Keratinocyte (primary cell): ENCODE measurements around the gene CFAP100. TPM values are rescaled to one million over a fixed set of nuclear protein-coding genes. Genes with fewer than 3 reads are reported as not detected.

ENCODE experiments used
- DNase-seq: peaks from one replicate; pipeline ENCODE4 v3.0.0-alpha.2; 2011; ENCODE audit warnings: low read depth, missing footprints, low spot score
- FAIRE-seq: peaks from 2 replicates; lab custom pipeline; 2011; peaks lifted over from hg19 to GRCh38; lab: Jason Lieb, UNC
- H2AFZ ChIP-seq: 2 replicates; pipeline ENCODE4 v1.6.0; 2012; ENCODE audit warnings: low read length, control low read depth, inconsistent platforms; ENCODE audit not compliant: control insufficient read depth
- H3K27ac ChIP-seq: 2 replicates; pipeline ENCODE4 v1.5.1; 2011; ENCODE audit warnings: low read length; ENCODE audit not compliant: control insufficient read depth, insufficient read depth
- H3K27me3 ChIP-seq: 3 replicates; pipeline ENCODE4 v1.6.0; 2011; ENCODE audit warnings: low read length; ENCODE audit not compliant: control insufficient read depth, insufficient read depth; ENCODE audit errors: extremely low read depth
- H3K36me3 ChIP-seq, 2 experiments: 2 replicates in 1 of 2; 3 replicates in 1 of 2; pipeline ENCODE4 v1.5.1; 2011; ENCODE audit warnings: low read length in 2 of 2, mild to moderate bottlenecking in 1 of 2; ENCODE audit not compliant: control insufficient read depth in 2 of 2, insufficient read depth in 2 of 2; ENCODE audit errors: extremely low read depth in 1 of 2
- H3K4me1 ChIP-seq: 3 replicates; pipeline ENCODE4 v1.5.1; 2011; ENCODE audit warnings: low read length; ENCODE audit not compliant: control insufficient read depth, insufficient read depth; ENCODE audit errors: extremely low read depth
- H3K4me2 ChIP-seq: 3 replicates; pipeline ENCODE4 v1.6.0; 2011; ENCODE audit warnings: low read depth, low read length; ENCODE audit not compliant: control insufficient read depth, insufficient read depth; ENCODE audit errors: extremely low read depth
- H3K4me3 ChIP-seq, 3 experiments: fragments of 200-600 bp in 1 of 3; sonication (generic) in 1 of 3; 2 replicates in 2 of 3; 3 replicates in 1 of 3; pipeline ENCODE4 v1.5.1; 2011 to 2016; ENCODE audit warnings: low read length in 3 of 3, mild to moderate bottlenecking in 3 of 3, control low read depth in 2 of 3, inconsistent platforms in 1 of 3, low read depth in 1 of 3, mixed read lengths in 1 of 3, mixed run types in 1 of 3, moderate library complexity in 1 of 3; ENCODE audit not compliant: control insufficient read depth in 2 of 3, insufficient read depth in 2 of 3; ENCODE audit errors: extremely low read depth in 1 of 3
- H3K79me2 ChIP-seq: 2 replicates; pipeline ENCODE4 v1.6.0; 2012; ENCODE audit warnings: low read length; ENCODE audit not compliant: control insufficient read depth, insufficient read depth
- H3K9ac ChIP-seq: 3 replicates; pipeline ENCODE4 v1.6.0; 2011; ENCODE audit warnings: low read length; ENCODE audit not compliant: control insufficient read depth, insufficient read depth; ENCODE audit errors: extremely low read depth
- H3K9me1 ChIP-seq: 3 replicates; pipeline ENCODE4 v1.6.0; 2011; ENCODE audit warnings: low read length; ENCODE audit not compliant: control insufficient read depth, insufficient read depth; ENCODE audit errors: extremely low read depth
- H3K9me3 ChIP-seq: 2 replicates; pipeline ENCODE4 v1.5.1; 2012; ENCODE audit warnings: low read depth, low read length; ENCODE audit not compliant: control insufficient read depth
- H4K20me1 ChIP-seq: 3 replicates; pipeline ENCODE4 v1.6.0; 2011; ENCODE audit warnings: low read length; ENCODE audit not compliant: control insufficient read depth, insufficient read depth; ENCODE audit errors: extremely low read depth
- EZH2 ChIP-seq: IDR thresholded peaks from one replicate; pipeline ENCODE4 v1.6.1; 2012; ENCODE audit warnings: inconsistent platforms, mild to moderate bottlenecking, low read length, moderate library complexity
- dilution Hi-C: fragments of 300-500 bp; cut with MboI; formaldehyde crosslinking; loops from one replicate; pipeline ENCODE4 v1.7.0; 2020; ENCODE audit warnings: low sequenced_read_pairs; ENCODE audit not compliant: extremely low pct_ligation_motif_present
- polyA plus RNA-seq, 5 experiments: library from polyadenylated mRNA; depleted of rRNA in 3 of 5; stranded (reverse) in 3 of 5; stranded (forward) in 1 of 5; unstranded in 1 of 5; fragments of >200 nt; gene quantifications; 1 replicate in 1 of 5; 2 replicates in 3 of 5; 3 replicates in 1 of 5; pipeline versions ENCODE4 v1.2.1 to v1.2.3, GENCODE V29; 2011 to 2012; ENCODE audit warnings: missing spikeins in 2 of 5, low read depth in 1 of 5, low replicate concordance in 1 of 5
- TF ChIP-seq, protein P1 (sequence below), 3 experiments: IDR thresholded peaks in 1 of 3; conservative IDR thresholded peaks in 1 of 3; optimal IDR thresholded peaks in 1 of 3; 2 replicates in 2 of 3; 3 replicates in 1 of 3; pipeline versions ENCODE3 to v1.5.1; 2011; ENCODE audit warnings: low read length in 3 of 3, mild to moderate bottlenecking in 3 of 3, moderate library complexity in 2 of 3, control low read depth in 1 of 3, inconsistent platforms in 1 of 3; ENCODE audit not compliant: insufficient read depth in 2 of 3; ENCODE audit errors: extremely low read depth in 1 of 3

The CFAP100 gene
- polyA plus RNA-seq, 1 donor (not counting 4 experiments of a cell fraction or from before 2014, with no cell fraction given) = not detected

- Histone ChIP-seq H3K9me3 (no peaks in the 10 kb centered on the region), H3K27ac (no peak overlapping the region), H4K20me1 (no peaks in the 10 kb centered on the region), H2AFZ (no peak overlapping the region), H3K36me3 (no peaks in the 10 kb centered on the region), H3K4me2 (no peak overlapping the region), H3K9ac (no peak overlapping the region), H3K9me1 (no peaks in the 10 kb centered on the region), H3K27me3 (peaks cover 28% of the 10 kb centered on the region), H3K4me1 (no peaks in the 10 kb centered on the region), H3K79me2 (no peaks in the 10 kb centered on the region), H3K4me3 (no peak overlapping the region)
- no peak for FAIRE-seq
- no peak for DNase-seq
- TF ChIP-seq, protein P1, sequence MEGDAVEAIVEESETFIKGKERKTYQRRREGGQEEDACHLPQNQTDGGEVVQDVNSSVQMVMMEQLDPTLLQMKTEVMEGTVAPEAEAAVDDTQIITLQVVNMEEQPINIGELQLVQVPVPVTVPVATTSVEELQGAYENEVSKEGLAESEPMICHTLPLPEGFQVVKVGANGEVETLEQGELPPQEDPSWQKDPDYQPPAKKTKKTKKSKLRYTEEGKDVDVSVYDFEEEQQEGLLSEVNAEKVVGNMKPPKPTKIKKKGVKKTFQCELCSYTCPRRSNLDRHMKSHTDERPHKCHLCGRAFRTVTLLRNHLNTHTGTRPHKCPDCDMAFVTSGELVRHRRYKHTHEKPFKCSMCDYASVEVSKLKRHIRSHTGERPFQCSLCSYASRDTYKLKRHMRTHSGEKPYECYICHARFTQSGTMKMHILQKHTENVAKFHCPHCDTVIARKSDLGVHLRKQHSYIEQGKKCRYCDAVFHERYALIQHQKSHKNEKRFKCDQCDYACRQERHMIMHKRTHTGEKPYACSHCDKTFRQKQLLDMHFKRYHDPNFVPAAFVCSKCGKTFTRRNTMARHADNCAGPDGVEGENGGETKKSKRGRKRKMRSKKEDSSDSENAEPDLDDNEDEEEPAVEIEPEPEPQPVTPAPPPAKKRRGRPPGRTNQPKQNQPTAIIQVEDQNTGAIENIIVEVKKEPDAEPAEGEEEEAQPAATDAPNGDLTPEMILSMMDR (optimal IDR thresholded peaks at IDR 0.05 in 1 of 3, IDR thresholded peaks at IDR 0.05 in 1 of 3, conservative IDR thresholded peaks at IDR 0.05 in 1 of 3; ENCODE audit: extremely low read depth in 1 of 3, insufficient read depth in 2 of 3, low read length in 3 of 3) = no peak
- no peak for TF ChIP-seq EZH2
- dilution Hi-C loops = no loop called here
Measured at GRCh38 chr3:126419886-126420786, 25.4 kb downstream of the CFAP100 start.

DNA sequence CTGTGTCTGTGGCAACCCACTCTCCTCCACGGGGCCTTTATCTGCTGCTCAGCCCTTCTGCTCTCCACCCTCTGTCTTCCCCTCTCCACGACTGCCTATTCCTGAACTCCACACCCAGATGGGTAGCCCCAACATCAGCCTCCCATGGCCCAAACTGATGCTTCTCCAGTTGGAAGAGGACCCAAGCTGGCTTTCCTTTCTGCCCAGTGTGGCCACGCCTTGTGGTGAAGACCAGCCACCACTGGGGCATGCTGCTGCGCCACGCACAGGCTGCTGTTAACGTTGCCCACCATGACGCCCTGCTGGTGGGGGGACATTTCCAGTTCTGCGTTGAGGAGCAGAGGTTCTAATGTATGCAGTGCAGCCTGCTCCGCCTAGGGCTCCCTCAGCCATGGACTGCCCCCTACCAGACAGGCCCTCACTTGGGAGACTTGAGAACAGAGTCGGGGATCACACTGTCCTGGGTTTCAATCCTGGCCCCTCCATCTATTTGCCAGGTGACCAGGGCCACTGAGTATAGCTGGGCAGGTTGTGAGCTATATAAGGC is 26.9 kb downstream of the CFAP100 start:
- no peak overlapping the region for H3K4me3 ChIP-seq
- H2AFZ ChIP-seq = no peak overlapping the region
- FAIRE-seq = no peak
- peaks cover 3% of the 10 kb centered on the region for H3K9me3 ChIP-seq
- DNase-seq = no peak
- H3K27me3 ChIP-seq = peaks cover 18% of the 10 kb centered on the region
- no peaks in the 10 kb centered on the region for H3K79me2 ChIP-seq
- H3K4me2 ChIP-seq = no peak overlapping the region
- H3K9me1 ChIP-seq = no peaks in the 10 kb centered on the region
- no peaks in the 10 kb centered on the region for H3K4me1 ChIP-seq
- TF ChIP-seq, protein P1 (optimal IDR thresholded peaks at IDR 0.05 in 1 of 3, IDR thresholded peaks at IDR 0.05 in 1 of 3, conservative IDR thresholded peaks at IDR 0.05 in 1 of 3; ENCODE audit: extremely low read depth in 1 of 3, insufficient read depth in 2 of 3, low read length in 3 of 3) = no peak
- TF ChIP-seq EZH2 = no peak
- no peaks in the 10 kb centered on the region for H4K20me1 ChIP-seq
- dilution Hi-C loops = no loop called here
- no peak overlapping the region for H3K27ac ChIP-seq
- no peaks in the 10 kb centered on the region for H3K36me3 ChIP-seq
- H3K9ac ChIP-seq = no peak overlapping the region
